ENCODE results near the gene PARP6. TPM values are rescaled to one million over a fixed set of nuclear protein-coding genes. Genes with fewer than 3 reads are reported as not detected.

PARP6 gene
- total RNA-seq, 6 experiments from 2014 or later: 7.9 to 23.0 (median 13.1) TPM

- intact Hi-C loops (cut with DNase I): no loop called here
- no peak overlapping the region for H3K4me3 ChIP-seq
- no peaks in the 10 kb centered on the region for H3K9me3 ChIP-seq
- ATAC-seq (no peak), DNase-seq (no peak)
- H3K4me1 ChIP-seq: peaks cover 0 to 3% (median 0%) of the 10 kb centered on the region in 4 donors
- no peak overlapping the region for H3K27ac ChIP-seq
- H3K27me3 ChIP-seq: no peaks in the 10 kb centered on the region
- TF ChIP-seq POLR2A (IDR thresholded peaks at IDR 0.05): no peak
- TF ChIP-seq, protein P1, sequence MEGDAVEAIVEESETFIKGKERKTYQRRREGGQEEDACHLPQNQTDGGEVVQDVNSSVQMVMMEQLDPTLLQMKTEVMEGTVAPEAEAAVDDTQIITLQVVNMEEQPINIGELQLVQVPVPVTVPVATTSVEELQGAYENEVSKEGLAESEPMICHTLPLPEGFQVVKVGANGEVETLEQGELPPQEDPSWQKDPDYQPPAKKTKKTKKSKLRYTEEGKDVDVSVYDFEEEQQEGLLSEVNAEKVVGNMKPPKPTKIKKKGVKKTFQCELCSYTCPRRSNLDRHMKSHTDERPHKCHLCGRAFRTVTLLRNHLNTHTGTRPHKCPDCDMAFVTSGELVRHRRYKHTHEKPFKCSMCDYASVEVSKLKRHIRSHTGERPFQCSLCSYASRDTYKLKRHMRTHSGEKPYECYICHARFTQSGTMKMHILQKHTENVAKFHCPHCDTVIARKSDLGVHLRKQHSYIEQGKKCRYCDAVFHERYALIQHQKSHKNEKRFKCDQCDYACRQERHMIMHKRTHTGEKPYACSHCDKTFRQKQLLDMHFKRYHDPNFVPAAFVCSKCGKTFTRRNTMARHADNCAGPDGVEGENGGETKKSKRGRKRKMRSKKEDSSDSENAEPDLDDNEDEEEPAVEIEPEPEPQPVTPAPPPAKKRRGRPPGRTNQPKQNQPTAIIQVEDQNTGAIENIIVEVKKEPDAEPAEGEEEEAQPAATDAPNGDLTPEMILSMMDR (IDR thresholded peaks at IDR 0.05): no peak
- peaks cover 0 to 38% (median 0%) of the 10 kb centered on the region in 4 donors for H3K36me3 ChIP-seq
- 83% methylated on average over 1 of the region's 1 CpG for WGBS (ENCODE audit: insufficient coverage, low coverage, low lambda C conversion rate, missing lambda C conversion rate)
Measured at GRCh38 chr15:72216079-72216478, 56.3 kb downstream of the PARP6 start.

DNA sequence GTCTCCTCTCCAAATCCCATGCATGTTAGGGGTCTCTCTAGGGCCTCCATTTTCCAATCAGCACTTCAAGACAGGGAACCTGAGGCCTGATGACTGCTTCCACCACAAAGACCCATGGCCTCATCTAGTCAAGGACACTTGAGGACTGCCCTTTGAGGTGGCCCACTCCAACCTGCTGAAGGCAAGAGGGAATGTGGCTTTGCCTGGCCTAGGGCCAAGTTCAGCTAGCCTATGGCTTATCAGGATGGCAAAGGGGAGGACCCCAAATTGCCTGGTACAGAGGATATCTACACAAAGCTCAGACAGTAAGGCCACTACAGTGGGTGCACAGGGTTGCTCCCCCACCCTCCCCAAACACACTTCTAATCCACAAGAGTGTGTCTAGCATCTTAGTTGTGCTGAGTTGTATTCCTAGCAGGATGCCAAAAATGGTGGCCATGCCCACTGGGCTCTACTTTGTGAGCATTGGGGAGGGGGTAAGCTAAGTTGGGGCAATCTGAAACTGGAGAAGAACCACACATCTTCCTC is 64.7 kb downstream of the PARP6 start:
- no peak for ATAC-seq
- Histone ChIP-seq H3K4me3 (no peak overlapping the region), H3K27me3 (peaks cover 0 to 3% of the 10 kb centered on the region in 2 donors), H3K9me3 (no peaks in the 10 kb centered on the region), H3K4me1 (peaks cover 0 to 11% (median 0%) of the 10 kb centered on the region in 4 donors), H3K36me3 (peaks cover 0 to 43% (median 9%) of the 10 kb centered on the region in 4 donors), H3K27ac (no peak overlapping the region)
- no peak for DNase-seq
- TF ChIP-seq POLR2A (IDR thresholded peaks at IDR 0.05): no peak
- TF ChIP-seq, protein P1 (IDR thresholded peaks at IDR 0.05): no peak
- intact Hi-C loops (cut with DNase I): loop anchor here in 1 of 2 donors (10.0 kb wide), 1 partner anchor 77 kb away; no protein-coding TSS in a partner anchor

GRCh38 chr15:72206677-72207000 is 65.7 kb downstream of the PARP6 start:
- Histone ChIP-seq H3K9me3 (no peaks in the 10 kb centered on the region), H3K36me3 (peaks cover 0 to 40% (median 9%) of the 10 kb centered on the region in 4 donors), H3K27me3 (peaks cover 0 to 3% of the 10 kb centered on the region in 2 donors), H3K4me3 (no peak overlapping the region), H3K27ac (no peak overlapping the region), H3K4me1 (peaks cover 0 to 11% (median 0%) of the 10 kb centered on the region in 4 donors)
- no peak for ATAC-seq
- no peak for TF ChIP-seq POLR2A (IDR thresholded peaks at IDR 0.05)
- TF ChIP-seq, protein P1 (IDR thresholded peaks at IDR 0.05): no peak
- DNase-seq: no peak
- intact Hi-C loops (cut with DNase I): loop anchor here in 1 of 2 donors (10.0 kb wide), 1 partner anchor 78 kb away; no protein-coding TSS in a partner anchor
- 71% methylated on average over 1 of the region's 5 CpGs for WGBS (ENCODE audit: insufficient coverage, low coverage, low lambda C conversion rate, missing lambda C conversion rate)

GRCh38 chr15:72205896-72206676 is 66.3 kb downstream of the PARP6 start:
- TF ChIP-seq, protein P1 (IDR thresholded peaks at IDR 0.05): no peak
- TF ChIP-seq POLR2A (IDR thresholded peaks at IDR 0.05): no peak
- intact Hi-C loops (cut with DNase I): loop anchor here in 1 of 2 donors (10.0 kb wide), 1 partner anchor 79 kb away; no protein-coding TSS in a partner anchor
- Histone ChIP-seq H3K27ac (no peak overlapping the region), H3K27me3 (peaks cover 0 to 3% of the 10 kb centered on the region in 2 donors), H3K4me3 (no peak overlapping the region), H3K9me3 (no peaks in the 10 kb centered on the region), H3K36me3 (peaks cover 0 to 40% (median 9%) of the 10 kb centered on the region in 4 donors), H3K4me1 (peaks cover 0 to 8% (median 0%) of the 10 kb centered on the region in 4 donors)
- no peak for ATAC-seq
- 92% methylated on average over 8 of the region's 10 CpGs for WGBS (ENCODE audit: insufficient coverage, low coverage, low lambda C conversion rate, missing lambda C conversion rate)
- no peak for DNase-seq

All from right lobe of liver (tissue), 6 donors.